Measurements from ENCODE around the gene USP24. TPM values are rescaled to one million over a fixed set of nuclear protein-coding genes. Genes with fewer than 3 reads are reported as not detected.

Gene USP24
- total RNA-seq, 1 experiment from 2014 or later = 45.7 TPM

DNA sequence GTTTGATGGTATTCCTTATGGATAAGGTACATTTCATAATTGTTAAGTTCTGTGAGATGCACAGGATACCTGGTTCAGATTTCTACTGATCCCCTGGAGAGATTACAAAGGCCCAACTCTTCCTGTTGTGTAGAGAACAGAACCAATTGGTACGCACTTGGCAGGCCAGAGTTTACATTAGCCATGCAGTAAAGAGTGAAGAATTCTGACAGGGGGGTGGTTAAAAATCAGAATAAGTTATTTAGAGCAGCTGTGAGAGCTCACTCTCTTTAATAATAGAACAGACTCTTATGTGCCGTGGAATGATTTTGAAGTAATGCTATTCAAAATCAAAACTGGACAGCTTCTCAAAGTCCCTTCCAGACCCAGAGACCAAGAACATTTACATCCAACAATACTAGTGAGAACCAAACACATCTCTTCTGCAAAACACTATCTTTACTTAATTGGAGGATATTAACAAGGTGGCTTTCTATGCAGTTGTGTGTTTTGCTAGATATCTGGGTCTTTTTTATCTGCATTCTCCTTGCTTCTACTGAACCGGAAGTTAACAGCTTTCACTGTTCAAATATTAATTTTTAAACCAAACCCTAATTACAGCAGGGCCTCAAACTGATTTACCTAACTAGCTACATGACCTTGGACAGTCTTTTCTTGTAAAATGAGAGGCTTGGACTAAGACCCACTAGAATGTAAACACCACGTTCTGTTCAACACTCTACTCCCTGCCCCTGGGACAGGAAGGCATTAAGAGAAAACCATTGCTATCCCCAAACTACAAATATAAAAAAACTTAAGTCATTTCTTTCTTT, 4.0 kb downstream of the USP24 start:
- Mint-ChIP-seq H3K9me3 (ENCODE audit: unreplicated experiment) (no peaks in the 10 kb centered on the region), H3K36me3 (ENCODE audit: insufficient read depth, unreplicated experiment) (peaks cover 11% of the 10 kb centered on the region), H3K27ac (ENCODE audit: low read depth, unreplicated experiment) (peak overlapping the region; percentile 60), H3K4me3 (ENCODE audit: unreplicated experiment) (peak overlapping the region; percentile 85), H3K27me3 (ENCODE audit: insufficient read depth, unreplicated experiment) (no peaks in the 10 kb centered on the region), H3K4me1 (ENCODE audit: insufficient read depth, unreplicated experiment) (peaks cover 50% of the 10 kb centered on the region)
- DNase-seq (ENCODE audit: unreplicated experiment) = no peak
- TF ChIP-seq, protein P1, sequence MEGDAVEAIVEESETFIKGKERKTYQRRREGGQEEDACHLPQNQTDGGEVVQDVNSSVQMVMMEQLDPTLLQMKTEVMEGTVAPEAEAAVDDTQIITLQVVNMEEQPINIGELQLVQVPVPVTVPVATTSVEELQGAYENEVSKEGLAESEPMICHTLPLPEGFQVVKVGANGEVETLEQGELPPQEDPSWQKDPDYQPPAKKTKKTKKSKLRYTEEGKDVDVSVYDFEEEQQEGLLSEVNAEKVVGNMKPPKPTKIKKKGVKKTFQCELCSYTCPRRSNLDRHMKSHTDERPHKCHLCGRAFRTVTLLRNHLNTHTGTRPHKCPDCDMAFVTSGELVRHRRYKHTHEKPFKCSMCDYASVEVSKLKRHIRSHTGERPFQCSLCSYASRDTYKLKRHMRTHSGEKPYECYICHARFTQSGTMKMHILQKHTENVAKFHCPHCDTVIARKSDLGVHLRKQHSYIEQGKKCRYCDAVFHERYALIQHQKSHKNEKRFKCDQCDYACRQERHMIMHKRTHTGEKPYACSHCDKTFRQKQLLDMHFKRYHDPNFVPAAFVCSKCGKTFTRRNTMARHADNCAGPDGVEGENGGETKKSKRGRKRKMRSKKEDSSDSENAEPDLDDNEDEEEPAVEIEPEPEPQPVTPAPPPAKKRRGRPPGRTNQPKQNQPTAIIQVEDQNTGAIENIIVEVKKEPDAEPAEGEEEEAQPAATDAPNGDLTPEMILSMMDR (IDR thresholded peaks at IDR 0.05; ENCODE audit: unreplicated experiment) = no peak
- ChIA-PET CTCF (interaction anchor here (0.6 to 1.1 kb wide), 2 partner anchors 68 to 776 kb away, joined by 5 to 6 read pairs; no protein-coding TSS in a partner anchor), POLR2A (interaction anchor here (0.5 to 3.2 kb wide), 5 partner anchors 11 to 643 kb away, joined by 3 to 15 read pairs (median 4); no protein-coding TSS in a partner anchor)
- intact Hi-C loops (cut with micrococcal nuclease) = no loop called here
- BruUV-seq (replicated peaks) = no TSS peak

DNA sequence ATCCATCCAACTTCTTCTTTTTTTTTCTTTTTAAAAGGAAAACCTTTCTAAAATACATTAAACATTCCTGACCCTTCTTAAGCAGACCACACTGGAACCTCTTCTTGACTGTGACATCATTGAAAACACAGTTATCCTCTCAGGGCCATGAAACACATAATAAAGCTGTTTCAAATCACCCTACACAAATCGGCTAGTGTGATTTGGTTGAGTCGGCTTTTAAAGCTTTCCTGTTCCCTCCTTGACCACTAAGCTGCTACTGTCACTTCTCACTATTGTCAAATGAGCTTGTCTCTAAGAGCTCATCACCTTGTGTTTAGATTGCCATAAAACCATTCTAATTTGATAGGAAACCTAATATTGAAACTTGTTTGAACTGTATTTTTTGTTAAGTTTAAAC, 5.9 kb downstream of the USP24 start:
- no peaks in the 10 kb centered on the region for H3K27me3 Mint-ChIP-seq (ENCODE audit: insufficient read depth, unreplicated experiment)
- BruUV-seq (replicated peaks) = no TSS peak
- ChIA-PET CTCF (interaction anchor here (0.7 to 2.8 kb wide), 4 partner anchors 34 to 68 kb away, joined by 3 to 10 read pairs (median 4); no protein-coding TSS in a partner anchor), POLR2A (interaction anchor here (1.1 to 1.8 kb wide), 2 partner anchors 14 to 27 kb away, joined by 3 to 5 read pairs; no protein-coding TSS in a partner anchor)
- peaks cover 11% of the 10 kb centered on the region for H3K36me3 Mint-ChIP-seq (ENCODE audit: insufficient read depth, unreplicated experiment)
- H3K27ac Mint-ChIP-seq (ENCODE audit: low read depth, unreplicated experiment) = no peak overlapping the region
- no peak overlapping the region for H3K4me3 Mint-ChIP-seq (ENCODE audit: unreplicated experiment)
- H3K4me1 Mint-ChIP-seq (ENCODE audit: insufficient read depth, unreplicated experiment) = peaks cover 47% of the 10 kb centered on the region
- no peak for DNase-seq (ENCODE audit: unreplicated experiment)
- TF ChIP-seq, protein P1 (IDR thresholded peaks at IDR 0.05; ENCODE audit: unreplicated experiment) = no peak
- H3K9me3 Mint-ChIP-seq (ENCODE audit: unreplicated experiment) = no peaks in the 10 kb centered on the region
- intact Hi-C loops (cut with micrococcal nuclease) = no loop called here

DNA sequence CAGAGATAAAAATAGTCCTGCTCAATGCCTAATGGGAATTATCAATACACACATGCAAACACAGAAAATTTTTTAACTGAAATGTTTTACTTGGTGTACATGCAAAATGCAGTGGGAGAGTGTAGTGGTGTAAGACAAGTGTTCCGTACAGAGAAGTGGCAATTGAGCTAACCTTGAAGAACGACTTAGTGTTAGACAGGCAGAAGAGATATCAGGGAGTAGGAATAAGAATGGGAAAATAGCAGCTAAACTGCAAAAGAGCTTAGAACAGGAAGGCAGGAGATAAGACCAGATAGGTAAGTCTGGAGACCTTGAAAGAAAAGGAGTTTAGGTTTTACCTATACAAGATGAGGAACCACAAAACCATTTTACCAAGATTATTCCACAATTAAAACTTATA, 9.0 kb downstream of the USP24 start:
- no TSS peak for BruUV-seq (replicated peaks)
- DNase-seq (ENCODE audit: unreplicated experiment) = no peak
- Mint-ChIP-seq H3K36me3 (ENCODE audit: insufficient read depth, unreplicated experiment) (peaks cover 5% of the 10 kb centered on the region), H3K27ac (ENCODE audit: low read depth, unreplicated experiment) (no peak overlapping the region), H3K4me3 (ENCODE audit: unreplicated experiment) (no peak overlapping the region), H3K9me3 (ENCODE audit: unreplicated experiment) (no peaks in the 10 kb centered on the region), H3K4me1 (ENCODE audit: insufficient read depth, unreplicated experiment) (peaks cover 24% of the 10 kb centered on the region), H3K27me3 (ENCODE audit: insufficient read depth, unreplicated experiment) (no peaks in the 10 kb centered on the region)
- TF ChIP-seq, protein P1 (IDR thresholded peaks at IDR 0.05; ENCODE audit: unreplicated experiment) = no peak
- ChIA-PET POLR2A (interaction anchor here (1.1 to 2.4 kb wide), 2 partner anchors 9 to 10 kb away, joined by 3 to 5 read pairs; partner anchors contain the start of gene USP24), CTCF (interaction anchor here (0.6 to 0.7 kb wide), 3 partner anchors 83 to 329 kb away, joined by 3 to 4 read pairs (median 3); no protein-coding TSS in a partner anchor)
- intact Hi-C loops (cut with micrococcal nuclease) = no loop called here

DNA sequence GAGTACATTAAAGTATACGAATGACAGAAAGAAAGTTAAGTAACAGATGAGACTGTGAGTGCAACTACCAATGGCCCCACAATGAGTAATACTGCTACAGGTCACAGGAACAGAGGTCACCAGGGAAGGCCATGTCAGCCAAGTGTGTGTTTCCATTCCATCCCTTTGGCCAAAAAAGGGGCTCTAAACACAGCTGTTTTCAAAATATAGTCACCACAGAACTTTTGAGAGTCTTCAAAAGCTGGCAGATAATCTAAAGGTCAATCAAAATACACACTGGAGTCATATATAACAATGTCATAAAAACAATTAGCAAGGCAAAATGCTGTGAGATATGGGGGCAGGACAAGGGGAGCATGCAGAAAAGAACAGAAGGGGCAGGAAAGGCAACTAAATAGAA, 10.2 kb downstream of the USP24 start:
- peak; percentile 44 for DNase-seq (ENCODE audit: unreplicated experiment)
- no peak overlapping the region for H3K4me3 Mint-ChIP-seq (ENCODE audit: unreplicated experiment)
- POLR2A ChIA-PET = interaction anchor here (0.6 to 1.9 kb wide), 4 partner anchors 9 to 30 kb away, joined by 3 to 9 read pairs (median 5); partner anchors contain the start of gene USP24
- H3K9me3 Mint-ChIP-seq (ENCODE audit: unreplicated experiment) = no peaks in the 10 kb centered on the region
- H3K4me1 Mint-ChIP-seq (ENCODE audit: insufficient read depth, unreplicated experiment) = peaks cover 19% of the 10 kb centered on the region
- peaks cover 5% of the 10 kb centered on the region for H3K36me3 Mint-ChIP-seq (ENCODE audit: insufficient read depth, unreplicated experiment)
- intact Hi-C loops (cut with micrococcal nuclease) = no loop called here
- no peak overlapping the region for H3K27ac Mint-ChIP-seq (ENCODE audit: low read depth, unreplicated experiment)
- CTCF ChIA-PET = interaction anchor here (0.8 to 1.1 kb wide), 2 partner anchors 64 to 1373 kb away, joined by 3 read pairs; no protein-coding TSS in a partner anchor
- TF ChIP-seq, protein P1 (IDR thresholded peaks at IDR 0.05; ENCODE audit: unreplicated experiment) = no peak
- H3K27me3 Mint-ChIP-seq (ENCODE audit: insufficient read depth, unreplicated experiment) = no peaks in the 10 kb centered on the region
- no TSS peak for BruUV-seq (replicated peaks)
